SHP77 (cell line): ENCODE results near the gene FAM78A.
A peak's percentile ranks its signal among the peaks of the same experiment; 100 is the strongest.
"Not testable (repeated sequence)": the region's sequence is repeated elsewhere in the genome, so short reads cannot be mapped to it uniquely, and the experiment has no call there.

Experiments used
- DNase-seq, 2 experiments: peaks; one replicate each; lab custom pipeline; 2025; lab: John Stamatoyannopoulos, UW

The FAM78A gene

DNA sequence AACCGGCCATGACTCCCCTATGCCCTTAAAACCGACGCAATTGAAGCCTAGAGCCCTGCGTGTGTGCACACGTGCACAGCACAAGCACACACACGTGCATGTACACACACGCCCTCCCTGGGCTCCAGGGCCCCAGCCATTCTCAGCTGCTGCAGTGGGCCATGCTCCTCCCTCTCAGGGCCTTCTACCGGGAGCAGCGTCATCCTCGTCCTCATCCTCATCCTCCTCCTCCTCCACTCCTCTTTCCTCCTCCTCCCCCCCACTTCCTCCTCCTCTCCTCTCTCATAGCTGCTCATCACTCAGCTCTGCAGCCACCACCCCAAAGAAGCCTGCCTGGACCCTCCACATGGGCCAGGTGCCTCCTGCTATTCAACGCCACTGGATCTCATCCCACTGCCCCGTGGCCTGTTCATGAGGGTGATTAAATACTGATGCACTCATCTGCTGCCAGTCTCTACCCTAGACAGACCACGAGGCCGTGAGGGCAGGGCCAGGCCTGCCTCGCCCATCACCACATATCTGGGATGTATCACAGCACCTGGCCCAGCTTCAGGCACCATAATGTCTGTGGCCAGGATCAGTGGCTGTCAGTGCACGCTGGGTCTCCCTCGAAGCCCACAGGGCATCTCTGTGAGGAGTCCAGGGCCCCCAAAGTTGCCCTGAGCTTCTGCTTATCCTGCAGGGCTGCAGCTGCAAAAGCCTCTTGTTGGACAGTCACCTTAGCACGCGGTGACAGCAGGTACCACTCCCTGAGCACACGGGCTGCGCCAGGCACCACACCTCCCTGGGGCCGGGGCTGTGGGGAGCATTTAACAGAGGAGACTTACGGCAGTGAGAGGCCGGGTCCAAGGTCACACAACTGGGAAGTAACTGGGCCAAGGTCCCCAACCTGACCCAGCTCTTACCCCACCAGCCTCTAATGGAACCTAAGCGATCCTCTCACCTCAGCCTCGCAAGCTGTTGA lies 9.8 kb downstream of the FAM78A start:
- DNase-seq: no peak

DNA sequence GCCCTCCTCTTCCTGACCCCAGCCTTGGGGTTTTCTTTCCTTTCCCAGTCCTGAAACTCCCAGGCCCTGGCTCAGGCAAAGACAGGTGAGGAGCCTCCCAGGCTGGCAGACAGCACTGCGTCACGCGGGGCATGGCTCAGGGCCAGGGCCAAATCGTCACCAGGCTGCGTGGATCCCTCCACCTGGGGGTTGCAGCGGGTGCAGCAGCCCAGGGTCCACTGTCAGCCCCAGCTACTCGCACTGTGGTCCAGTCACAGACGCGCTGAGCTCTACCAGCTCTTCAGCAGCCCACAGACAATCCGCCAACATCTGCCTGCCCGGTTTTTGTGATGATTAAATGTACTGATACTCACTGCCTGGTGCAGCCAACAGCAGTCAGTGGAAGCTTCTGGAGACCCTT lies 12.1 kb downstream of the FAM78A start:
- DNase-seq: peak in 1 of 2 experiments; percentile 12

DNA sequence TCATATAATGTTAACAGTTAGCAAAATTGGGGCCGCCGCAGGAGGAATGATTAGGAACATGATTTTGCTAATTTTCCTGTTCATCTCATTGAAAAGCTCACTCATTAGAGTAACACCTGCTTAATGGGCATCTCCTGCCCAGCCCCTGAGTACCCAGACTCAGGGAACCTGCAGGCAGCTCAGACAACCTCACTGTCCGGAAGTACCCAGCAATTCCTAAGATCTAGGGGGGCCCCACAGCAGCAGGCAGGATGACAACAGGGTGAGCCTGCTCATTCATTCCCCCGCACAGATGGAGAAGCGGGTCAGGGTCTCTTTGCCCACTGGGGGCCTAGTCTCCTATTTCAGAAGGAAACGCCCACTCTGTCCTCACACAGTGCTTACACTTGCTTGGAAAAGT lies 12.6 kb downstream of the FAM78A start:
- DNase-seq: no peak

DNA sequence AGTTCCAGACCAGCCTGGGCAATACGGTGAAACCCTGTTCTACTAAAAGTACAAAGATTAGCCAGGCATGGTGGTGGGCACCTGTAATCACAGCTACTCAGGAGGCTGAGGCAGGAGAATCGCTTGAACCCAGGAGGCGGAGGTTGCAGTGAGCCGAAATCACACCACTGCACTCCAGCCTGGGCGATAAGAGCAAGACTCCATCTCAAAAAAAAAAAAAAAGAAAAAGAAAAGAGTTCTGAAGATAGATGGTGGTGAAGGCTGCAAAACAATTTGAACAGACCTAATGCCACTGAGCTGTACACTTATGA lies 13.3 kb downstream of the FAM78A start:
- DNase-seq: not testable (repeated sequence)

DNA sequence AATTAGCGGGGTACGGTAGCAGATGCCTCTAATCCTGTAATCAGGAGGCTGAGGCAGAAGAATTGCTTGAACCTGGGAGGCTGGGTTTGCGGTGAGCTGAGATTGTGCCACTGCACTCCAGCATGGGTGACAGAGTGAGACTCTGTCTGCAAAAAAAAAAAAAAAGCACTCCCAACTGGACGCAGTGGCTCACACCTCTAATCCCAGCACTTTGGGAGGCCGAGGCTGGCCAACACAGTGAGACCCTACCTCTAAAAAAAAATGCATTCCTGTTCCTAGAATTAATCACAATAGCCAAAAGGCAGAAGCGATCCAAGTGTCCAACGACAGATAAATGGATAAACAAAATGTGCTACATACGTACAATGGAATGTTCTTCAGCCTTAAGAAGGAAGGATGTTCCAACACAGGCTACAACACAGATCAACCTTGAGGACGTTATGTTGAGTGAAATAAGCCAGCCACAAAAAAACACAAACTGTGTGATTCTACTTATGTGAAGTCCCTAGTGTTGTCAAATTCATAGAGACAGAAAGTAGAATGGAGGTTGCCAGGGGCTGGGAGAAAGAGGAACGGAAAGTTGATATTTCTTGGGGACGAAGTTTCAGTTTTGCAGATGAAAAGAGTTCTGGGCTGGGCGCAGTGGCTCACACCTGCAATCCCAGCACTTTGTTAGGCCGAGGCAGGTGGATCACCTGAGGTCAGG lies 13.8 kb downstream of the FAM78A start:
- DNase-seq: no peak

DNA sequence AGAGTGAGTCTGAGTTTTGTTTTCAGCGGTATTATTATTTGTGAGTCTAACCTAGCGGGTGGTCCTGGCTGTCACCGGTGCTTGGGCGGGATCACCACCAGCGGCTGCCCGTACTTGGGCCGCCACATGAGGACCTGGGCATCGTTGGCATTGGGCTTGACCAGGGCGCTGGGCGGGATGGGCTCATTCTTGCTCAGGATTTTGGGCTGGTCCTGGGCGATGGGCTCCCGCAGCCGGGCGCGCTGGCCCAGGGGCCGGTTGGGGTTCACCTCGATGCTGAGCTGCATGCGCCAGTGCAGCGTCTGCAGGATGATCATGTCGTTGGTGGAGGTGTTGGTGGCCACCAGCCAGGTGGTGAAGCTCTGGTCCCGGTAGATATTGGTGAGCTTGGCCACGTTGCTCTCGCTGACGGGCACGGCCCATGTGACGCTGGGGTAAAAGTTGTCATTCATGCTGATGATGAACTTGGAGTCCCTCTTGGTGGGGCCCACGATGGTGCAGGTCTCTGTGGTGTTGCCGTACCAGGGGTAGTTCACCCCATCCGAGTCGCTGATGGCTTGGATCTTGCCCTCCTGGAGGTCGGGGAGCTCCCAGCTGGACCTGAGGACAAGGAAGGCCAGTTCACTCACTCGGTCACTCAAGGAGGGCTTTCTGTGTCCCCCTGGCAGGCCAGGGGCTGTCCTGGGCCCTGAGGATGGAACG lies 15.4 kb downstream of the FAM78A start:
- no peak for DNase-seq

DNA sequence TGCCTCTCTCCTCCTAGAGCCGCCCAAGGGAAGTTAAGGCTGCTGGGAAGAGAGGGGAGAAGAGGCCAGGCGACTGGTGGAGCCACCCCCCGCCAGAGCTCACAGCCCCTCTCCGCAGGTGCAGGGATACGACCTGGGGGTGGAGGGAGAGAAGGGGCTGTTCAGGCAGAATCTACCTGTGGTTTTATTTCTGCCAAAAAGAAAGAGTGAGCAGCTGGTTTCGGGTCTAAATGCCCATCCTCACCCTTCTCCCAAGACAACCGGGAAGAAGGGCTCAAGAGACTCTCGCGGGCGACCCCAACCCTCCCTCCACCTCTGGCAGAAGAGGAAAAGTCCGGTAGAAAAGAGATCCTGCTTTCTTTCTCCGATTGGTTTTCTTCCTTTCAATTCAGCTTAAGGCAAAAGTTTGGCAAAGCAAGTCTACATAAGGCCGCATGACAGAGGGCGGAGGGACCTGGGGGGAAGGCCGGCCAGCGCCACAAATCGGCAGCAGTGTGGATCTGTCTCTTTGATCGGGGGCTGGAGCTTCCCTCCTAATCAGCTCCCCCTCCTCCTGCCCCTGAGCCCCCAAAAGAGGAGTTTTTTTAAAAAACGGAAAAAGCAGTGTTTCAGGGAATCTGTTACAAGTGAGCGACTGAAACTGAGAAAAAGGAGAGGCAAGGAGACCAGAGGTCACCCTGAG lies 16.3 kb downstream of the FAM78A start:
- no peak for DNase-seq

DNA sequence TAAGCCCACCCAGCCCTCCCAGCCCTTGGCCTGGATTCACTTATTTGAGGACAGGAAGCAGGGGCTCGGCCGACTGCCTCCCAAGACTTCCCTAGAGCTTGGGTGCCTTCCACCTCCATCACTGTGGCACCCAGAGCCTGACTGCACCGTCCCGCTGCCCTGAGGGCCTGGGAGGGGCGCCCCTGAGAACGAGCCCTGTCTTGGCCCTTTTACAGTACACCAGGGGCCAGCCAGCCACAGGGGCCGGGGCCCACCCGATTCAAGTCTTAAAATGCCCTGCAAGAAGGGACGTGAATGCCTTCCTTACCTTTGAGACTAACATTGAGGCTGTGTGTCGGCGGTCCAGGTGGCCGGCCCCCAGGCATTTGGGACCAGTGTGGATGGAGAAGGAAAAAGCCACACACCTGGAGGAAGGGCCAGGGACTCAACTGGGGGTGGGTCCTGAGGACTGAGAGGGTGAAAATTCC lies 16.8 kb downstream of the FAM78A start:
- DNase-seq: no peak

DNA sequence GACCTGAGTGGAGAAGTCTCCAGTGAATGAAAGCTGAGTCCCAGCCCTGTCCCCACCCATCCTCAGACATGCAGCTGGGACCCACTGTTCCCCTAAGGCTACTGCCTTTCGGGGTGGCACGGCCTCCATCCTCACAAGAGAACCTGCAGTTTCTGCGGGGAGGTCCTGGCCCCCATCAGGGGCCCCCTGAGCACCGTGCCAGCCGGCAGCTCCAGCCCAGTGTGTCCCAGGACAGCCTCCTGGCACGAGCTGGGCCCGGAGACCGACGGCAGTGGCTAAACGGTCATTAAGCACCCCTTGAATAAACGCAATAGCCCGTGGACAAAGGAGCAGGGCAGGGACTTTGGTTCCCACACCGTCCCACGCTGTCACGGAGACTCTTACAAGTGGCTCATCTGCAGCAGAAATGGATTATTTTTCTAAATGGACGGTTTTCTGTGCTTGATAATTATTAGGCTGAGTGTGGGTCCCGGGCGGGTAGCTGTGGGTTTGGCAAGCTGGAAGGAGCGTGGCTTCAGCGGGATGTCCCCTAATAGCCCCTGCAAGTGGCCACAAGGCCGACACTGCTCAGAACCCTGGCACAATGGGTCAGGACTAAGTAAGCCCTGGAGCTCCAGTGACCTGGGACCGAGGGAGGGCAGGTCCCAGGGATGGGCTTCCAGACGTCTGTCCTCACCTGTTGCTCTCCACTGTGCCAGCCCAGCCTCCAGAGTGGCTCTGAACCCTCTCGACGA lies 17.4 kb downstream of the FAM78A start:
- no peak for DNase-seq

DNA sequence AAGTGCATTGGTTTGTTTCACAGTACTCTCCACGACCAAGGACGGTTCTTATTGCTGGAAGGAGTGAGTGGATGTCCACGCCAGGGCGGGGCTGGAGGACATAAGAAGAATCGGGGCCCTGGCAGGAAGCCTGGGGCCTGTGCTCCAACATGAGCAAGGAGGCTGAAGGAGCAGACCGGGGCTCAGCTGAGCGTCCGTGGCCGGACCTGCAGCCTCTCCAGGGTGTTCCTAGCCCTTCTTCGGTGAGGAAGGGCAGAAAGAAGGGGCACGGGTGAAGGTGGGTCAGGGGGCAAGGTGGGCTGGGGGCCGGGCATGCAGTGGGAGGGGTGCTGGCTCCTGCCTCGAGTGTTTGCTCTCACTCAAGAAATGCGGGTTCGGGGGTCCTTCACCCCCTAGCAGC lies 18.1 kb downstream of the FAM78A start:
- no peak for DNase-seq

DNA sequence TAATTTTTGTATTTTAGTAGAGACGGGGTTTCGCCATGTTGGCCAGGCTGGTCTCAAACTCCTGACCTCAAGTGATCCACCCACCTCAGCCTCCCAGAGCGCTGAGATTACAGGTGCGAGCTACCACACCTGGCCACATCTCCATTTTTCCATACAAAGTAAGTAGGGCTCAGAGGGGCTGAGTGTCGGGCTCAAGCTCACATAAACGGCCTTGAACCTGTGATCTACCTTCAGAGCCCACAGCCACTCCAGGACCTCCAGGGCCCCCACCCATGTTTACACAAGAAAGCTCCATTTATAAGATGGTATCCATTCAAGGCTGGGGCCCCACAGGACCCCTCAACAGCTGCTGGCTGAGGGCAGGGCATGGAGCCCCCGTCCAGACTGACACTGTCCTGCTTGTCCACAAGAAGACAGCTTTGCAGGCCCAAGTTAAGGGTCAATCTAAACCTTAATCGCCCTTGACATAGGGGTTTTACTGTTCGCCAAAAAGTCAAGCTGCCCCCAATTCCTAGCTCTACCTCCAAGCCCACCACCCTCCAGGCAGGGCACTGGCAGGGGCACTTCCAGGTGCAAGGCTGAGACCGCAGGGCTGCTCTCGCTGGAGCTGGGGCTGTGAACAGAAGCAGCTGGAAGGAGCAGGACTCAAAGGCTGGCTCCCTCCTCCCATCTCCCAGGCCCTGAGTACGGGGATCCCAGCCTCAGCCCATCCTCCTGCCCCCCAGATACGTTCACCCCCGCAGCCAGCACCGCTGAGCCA lies 18.9 kb downstream of the FAM78A start:
- no peak for DNase-seq

DNA sequence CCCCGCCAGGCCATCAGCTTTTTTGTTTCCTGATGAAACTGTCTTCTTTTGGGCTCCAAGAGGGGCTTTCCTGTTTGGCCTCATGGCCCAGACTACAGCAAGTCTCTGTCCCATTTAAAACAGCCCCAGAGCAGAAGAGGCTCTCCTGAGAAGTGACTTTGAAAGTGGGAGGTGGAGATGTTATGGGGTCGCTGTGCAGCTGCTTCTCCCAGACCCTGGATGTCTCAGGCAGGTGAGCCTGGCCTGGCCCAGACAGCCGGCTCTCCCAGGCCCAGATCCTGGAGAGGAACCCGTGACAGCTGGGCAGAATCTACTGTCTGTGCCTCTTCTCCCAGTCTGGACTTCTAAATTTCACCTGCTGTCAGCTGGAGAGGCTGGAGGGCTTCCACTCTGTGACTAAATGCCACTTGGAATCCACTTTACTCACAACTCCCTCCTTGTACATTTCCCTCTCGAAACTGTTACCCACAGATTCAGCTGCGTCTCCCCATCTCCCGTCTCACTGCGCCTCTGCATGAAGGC lies 20.6 kb downstream of the FAM78A start:
- DNase-seq: no peak

DNA sequence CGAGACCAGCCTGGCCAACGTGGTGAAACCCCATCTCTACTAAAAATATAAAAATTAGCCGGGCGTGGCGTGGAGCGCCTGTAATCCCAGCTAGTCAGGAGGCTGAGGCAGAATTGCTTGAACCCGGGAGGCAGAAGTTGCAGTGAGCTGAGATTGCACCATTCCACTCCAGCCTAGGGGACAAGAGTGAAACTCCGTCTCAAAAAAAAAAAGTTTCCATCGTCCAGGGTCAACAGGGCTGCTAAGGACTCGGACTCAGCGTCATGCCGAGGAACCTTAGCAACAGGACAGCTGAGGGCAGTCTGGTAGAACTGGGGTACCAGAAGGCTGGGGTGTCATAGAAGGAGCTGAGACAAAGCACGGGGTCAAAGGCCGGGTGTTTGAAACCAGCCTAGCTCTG lies 21.7 kb downstream of the FAM78A start:
- DNase-seq: no peak

DNA sequence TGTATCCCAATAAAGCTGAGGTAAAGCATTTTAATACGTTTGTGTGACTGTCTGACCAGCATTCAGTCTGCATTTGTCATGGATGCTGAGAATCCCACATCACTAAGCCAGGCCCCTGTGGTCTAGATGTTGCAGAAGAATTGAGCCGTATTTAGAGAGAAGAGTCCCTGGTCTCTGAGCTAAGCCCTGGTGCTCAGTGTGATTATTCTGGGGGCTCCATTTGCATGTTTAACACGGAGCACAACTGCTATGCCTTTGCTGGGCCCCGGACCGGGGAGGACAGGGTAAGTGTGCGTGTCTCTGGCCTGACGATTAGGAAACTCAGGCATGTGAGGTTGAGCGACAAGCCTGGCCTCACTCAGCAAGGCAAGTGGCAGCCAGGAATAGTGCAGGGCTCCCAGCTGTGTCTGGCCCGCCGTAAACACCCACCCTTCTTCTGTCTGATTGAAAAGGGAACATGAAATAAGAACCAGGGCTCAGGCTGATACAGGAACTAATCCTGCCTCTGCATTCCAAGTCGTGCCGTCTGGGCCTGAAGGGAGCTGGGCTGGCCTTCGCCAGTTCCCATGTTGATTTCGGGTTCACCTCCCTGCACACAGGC lies 22.3 kb downstream of the FAM78A start:
- DNase-seq: no peak

DNA sequence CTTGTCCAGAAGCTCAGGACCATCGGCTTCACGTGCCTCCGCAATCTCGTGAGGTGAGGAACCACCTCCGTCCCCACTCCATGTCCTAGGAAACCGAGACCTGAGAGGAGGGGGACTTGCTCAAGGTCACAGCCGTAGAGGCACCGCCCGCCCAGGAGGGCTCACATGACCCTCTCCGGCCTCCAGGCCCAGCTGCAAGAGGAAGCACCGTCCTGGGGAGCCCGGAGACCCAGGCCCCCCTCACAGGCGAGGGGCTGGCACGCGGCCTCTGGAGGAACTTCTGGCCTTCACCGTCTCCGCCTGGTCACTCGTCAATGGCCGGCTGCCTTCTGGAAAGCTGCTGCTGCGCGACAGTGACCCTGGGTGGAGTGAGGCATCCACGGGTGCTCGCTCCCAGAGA lies 24.2 kb downstream of the FAM78A start:
- DNase-seq: no peak

DNA sequence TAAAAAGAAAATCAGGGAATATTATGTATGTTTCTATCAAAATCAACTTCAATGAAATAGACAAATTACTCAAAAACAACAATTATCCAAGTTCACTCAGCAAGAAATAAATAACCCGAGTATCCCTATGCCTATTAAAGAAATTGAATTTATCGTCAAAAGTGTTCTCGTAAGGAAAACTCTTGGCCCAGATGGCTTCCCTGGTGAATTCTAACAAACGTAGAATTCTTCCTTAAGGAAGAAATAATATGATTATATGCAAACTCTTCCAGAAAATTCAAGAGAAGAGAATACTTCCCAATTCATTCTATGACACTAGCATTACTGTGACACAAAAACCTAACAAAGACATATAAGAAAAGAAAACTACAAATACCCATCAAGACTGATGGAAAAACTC lies 29.7 kb downstream of the FAM78A start:
- DNase-seq: no peak

DNA sequence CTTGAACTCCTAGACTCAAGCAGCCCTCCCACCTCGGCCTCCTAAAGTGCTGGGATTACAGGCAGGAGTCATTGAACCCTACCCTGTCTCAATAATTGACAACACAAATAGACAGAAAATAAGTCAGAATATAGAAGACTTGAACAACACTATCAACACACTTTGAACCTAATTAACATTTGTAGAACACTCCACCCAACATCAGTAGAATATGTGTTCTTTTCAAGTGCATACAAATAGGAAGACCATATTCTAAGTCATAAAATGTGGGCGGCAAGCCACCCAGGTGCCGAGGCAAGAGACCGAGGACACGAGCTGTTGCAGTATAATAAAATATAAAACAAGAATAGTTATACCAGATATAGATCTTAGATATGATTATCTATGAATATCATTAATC lies 32.0 kb downstream of the FAM78A start:
- not testable (repeated sequence) for DNase-seq

DNA sequence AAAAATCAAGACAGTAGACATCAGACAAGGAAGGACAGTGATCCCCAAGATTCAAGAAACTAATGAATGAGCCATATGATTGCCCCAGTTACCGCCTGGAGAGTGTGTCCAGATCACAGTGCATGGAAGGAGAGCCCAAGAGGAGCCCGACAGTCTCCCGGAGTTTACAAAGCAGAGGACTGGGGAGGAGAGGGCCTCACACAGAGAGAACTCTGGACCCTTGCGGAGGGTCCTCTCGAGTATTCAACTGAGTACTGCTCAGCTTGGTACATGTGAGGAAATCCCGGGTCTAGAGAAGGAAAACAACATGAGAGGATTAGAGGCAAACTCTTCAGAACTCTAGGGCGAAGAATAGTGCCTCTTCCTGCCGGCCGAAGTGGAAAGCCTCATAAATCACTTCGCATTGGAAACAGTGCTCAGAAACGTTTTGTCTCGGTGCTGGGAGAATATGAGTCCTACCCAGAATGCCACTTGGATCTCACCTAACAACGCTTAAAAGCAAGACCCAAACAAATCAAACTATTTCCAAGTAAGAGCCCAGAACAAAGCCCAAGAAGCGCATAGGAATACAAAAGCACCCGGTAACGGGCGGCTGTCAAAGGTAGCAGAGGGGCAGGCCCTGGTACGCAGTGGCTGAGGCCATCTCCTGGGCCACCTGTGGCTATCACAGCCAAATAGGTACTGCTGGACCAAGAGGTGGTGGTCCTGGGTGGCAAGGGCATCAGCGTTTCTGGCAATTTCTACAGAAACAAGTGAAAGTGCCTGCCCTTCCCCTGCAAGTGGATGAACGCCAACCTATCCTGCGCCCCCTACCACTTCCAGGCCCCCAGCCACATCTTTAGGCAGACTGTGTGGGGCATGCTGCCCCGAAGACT lies 36.0 kb downstream of the FAM78A start:
- DNase-seq: no peak
